DOHH2 (cell line): Measurements from ENCODE around the gene GSTM5.
"Not testable (repeated sequence)": the region's sequence is repeated elsewhere in the genome, so short reads cannot be mapped to it uniquely, and the experiment has no call there.

Source experiments
- CTCF ChIP-seq: fragments of 200-600 bp; sonication (generic); IDR thresholded peaks from one replicate; pipeline ENCODE4 v1.5.1; 2014; ENCODE audit warnings: antibody characterized with exemption, mild to moderate bottlenecking, low read depth, low read length; ENCODE audit not compliant: poor library complexity, severe bottlenecking
- EZH2phosphoT487 ChIP-seq: fragments of 200-600 bp; sonication (generic); IDR thresholded peaks from 2 replicates; pipeline ENCODE4 v1.6.1; 2017; ENCODE audit warnings: borderline replicate concordance, mild to moderate bottlenecking, antibody characterized with exemption, low read length, moderate library complexity, mixed read lengths

GRCh38 chr1:109676683-109677381, 35.2 kb upstream of the GSTM5 start:
- not testable (repeated sequence) for TF ChIP-seq EZH2phosphoT487, CTCF
